HEK293 (cell line): ENCODE results near the gene CRISP2.

ENCODE experiments used
- CTCF ChIA-PET: fragments of 350-600 bp; formaldehyde crosslinking; extraction: SDS; loops from one replicate; lab custom pipeline; 2021; ENCODE audit warnings: antibody characterized with exemption; lab: Yijun Ruan, JAX
- POLR2A ChIA-PET: fragments of 300-600 bp; formaldehyde crosslinking; extraction: SDS; loops from one replicate; lab custom pipeline; 2020; ENCODE audit warnings: antibody characterized with exemption, inconsistent platforms; lab: Yijun Ruan, JAX
- H3K27ac ChIP-seq: fragments of 200-500 bp; sonication (Bioruptor generic); 2 replicates; pipeline ENCODE4 v1.5.1; 2014; ENCODE audit warnings: low read depth, low read length, control low read depth, inconsistent platforms; ENCODE audit errors: extremely low read depth
- H3K36me3 ChIP-seq, 2 experiments: fragments of 200-500 bp in 1 of 2; sonication (Bioruptor generic) in 1 of 2; 1 replicate in 1 of 2; 2 replicates in 1 of 2; pipeline ENCODE4 v1.5.1; 2014 to 2017; ENCODE audit warnings: inconsistent platforms in 2 of 2, low read length in 2 of 2; ENCODE audit not compliant: control insufficient read depth in 2 of 2, insufficient read depth in 1 of 2
- H3K4me1 ChIP-seq: fragments of 200-500 bp; sonication (Bioruptor generic); 2 replicates; pipeline ENCODE4 v1.5.1; 2014; ENCODE audit warnings: mild to moderate bottlenecking, low read length, inconsistent platforms; ENCODE audit not compliant: control insufficient read depth, insufficient read depth
- H3K4me3 ChIP-seq: 2 replicates; pipeline ENCODE4 v1.5.1; 2011; ENCODE audit warnings: low read depth, mild to moderate bottlenecking, control low read depth, low read length, moderate library complexity
- H3K9me3 ChIP-seq: fragments of 200-500 bp; sonication (Bioruptor generic); 2 replicates; pipeline ENCODE4 v1.5.1; 2014; ENCODE audit warnings: low read depth, low read length, inconsistent platforms; ENCODE audit not compliant: control insufficient read depth, insufficient read depth
- EGR2 ChIP-seq: fragments of 450-650 bp; formaldehyde crosslinking; IDR thresholded peaks from 2 replicates; pipeline ENCODE4 v1.5.1; 2016; ENCODE audit warnings: low read depth, missing biosample characterization, missing genetic modification characterization
- HIC1 ChIP-seq: fragments of 450-650 bp; formaldehyde crosslinking; IDR thresholded peaks from 2 replicates; pipeline ENCODE4 v1.5.1; 2016; ENCODE audit warnings: missing biosample characterization, missing genetic modification characterization
- HOXD13 ChIP-seq: sonication (generic); formaldehyde crosslinking; IDR thresholded peaks from 2 replicates; pipeline ENCODE4 v1.8.0; 2022; ENCODE audit warnings: missing genetic modification reagents, borderline replicate concordance
- MZF1 ChIP-seq: fragments of 450-650 bp; formaldehyde crosslinking; IDR thresholded peaks from 2 replicates; pipeline ENCODE4 v1.5.1; 2017; ENCODE audit warnings: missing biosample characterization, missing genetic modification characterization, borderline replicate concordance
- OSR2 ChIP-seq: fragments of 450-650 bp; formaldehyde crosslinking; IDR thresholded peaks from 2 replicates; pipeline ENCODE4 v1.5.1; 2016; ENCODE audit warnings: missing biosample characterization, missing genetic modification characterization
- PRDM4 ChIP-seq: fragments of 450-650 bp; formaldehyde crosslinking; IDR thresholded peaks from 2 replicates; pipeline ENCODE4 v1.5.1; 2017; ENCODE audit warnings: missing biosample characterization, missing genetic modification characterization
- REPIN1 ChIP-seq: fragments of 450-650 bp; formaldehyde crosslinking; IDR thresholded peaks from 2 replicates; pipeline ENCODE4 v1.5.1; 2017; ENCODE audit warnings: missing biosample characterization, missing genetic modification characterization, low read depth
- SCRT2 ChIP-seq: fragments of 450-650 bp; formaldehyde crosslinking; IDR thresholded peaks from 2 replicates; pipeline ENCODE4 v1.5.1; 2016; ENCODE audit warnings: missing biosample characterization, missing genetic modification characterization
- ZBTB21 ChIP-seq: fragments of 450-650 bp; formaldehyde crosslinking; IDR thresholded peaks from 2 replicates; pipeline ENCODE4 v1.5.1; 2017; ENCODE audit warnings: missing biosample characterization, missing genetic modification characterization
- ZFP37 ChIP-seq: fragments of 450-650 bp; formaldehyde crosslinking; IDR thresholded peaks from 2 replicates; pipeline ENCODE4 v1.5.1; 2016; ENCODE audit warnings: missing biosample characterization, missing genetic modification characterization
- ZNF114 ChIP-seq: fragments of 450-650 bp; formaldehyde crosslinking; IDR thresholded peaks from 2 replicates; pipeline ENCODE4 v1.5.0; 2017; ENCODE audit warnings: missing biosample characterization, missing genetic modification characterization
- ZNF121 ChIP-seq: fragments of 450-650 bp; formaldehyde crosslinking; IDR thresholded peaks from 2 replicates; pipeline ENCODE4 v1.5.1; 2016; ENCODE audit warnings: missing biosample characterization, missing genetic modification characterization
- ZNF184 ChIP-seq: fragments of 450-650 bp; IDR thresholded peaks from 2 replicates; pipeline ENCODE4 v1.5.1; 2018; ENCODE audit warnings: missing biosample characterization, mild to moderate bottlenecking, missing genetic modification characterization
- ZNF19 ChIP-seq: fragments of 450-650 bp; formaldehyde crosslinking; IDR thresholded peaks from 2 replicates; pipeline ENCODE4; 2016; ENCODE audit warnings: missing biosample characterization, missing genetic modification characterization, low read depth
- ZNF416 ChIP-seq: fragments of 450-650 bp; formaldehyde crosslinking; IDR thresholded peaks from 2 replicates; pipeline ENCODE4 v1.5.1; 2016; ENCODE audit warnings: missing biosample characterization, missing genetic modification characterization
- ZNF529 ChIP-seq: fragments of 450-650 bp; formaldehyde crosslinking; IDR thresholded peaks from 2 replicates; pipeline ENCODE4 v1.5.1; 2017; ENCODE audit warnings: missing genetic modification characterization, missing biosample characterization; ENCODE audit not compliant: insufficient replicate concordance
- ZNF530 ChIP-seq: fragments of 450-650 bp; formaldehyde crosslinking; IDR thresholded peaks from 2 replicates; pipeline ENCODE4 v1.5.1; 2016; ENCODE audit warnings: low read depth, missing biosample characterization, missing genetic modification characterization
- ZNF629 ChIP-seq: fragments of 450-650 bp; formaldehyde crosslinking; IDR thresholded peaks from 2 replicates; pipeline ENCODE4 v1.5.1; 2017; ENCODE audit warnings: missing biosample characterization, missing genetic modification characterization
- ZNF645 ChIP-seq: fragments of 450-650 bp; formaldehyde crosslinking; IDR thresholded peaks from 2 replicates; pipeline ENCODE4; 2016; ENCODE audit warnings: missing biosample characterization, missing genetic modification characterization
- ZNF654 ChIP-seq: fragments of 450-650 bp; formaldehyde crosslinking; IDR thresholded peaks from 2 replicates; pipeline ENCODE4 v1.5.1; 2016; ENCODE audit warnings: low read depth, missing biosample characterization, missing genetic modification characterization
- ZNF658 ChIP-seq: fragments of 450-650 bp; formaldehyde crosslinking; IDR thresholded peaks from 2 replicates; pipeline ENCODE4; 2016; ENCODE audit warnings: missing biosample characterization, missing genetic modification characterization
- ZNF785 ChIP-seq: fragments of 450-650 bp; formaldehyde crosslinking; IDR thresholded peaks from 2 replicates; pipeline ENCODE4 v1.5.1; 2016; ENCODE audit warnings: missing biosample characterization, missing genetic modification characterization
- ZSCAN5A ChIP-seq: fragments of 450-650 bp; formaldehyde crosslinking; IDR thresholded peaks from 2 replicates; pipeline ENCODE4 v1.5.1; 2016; ENCODE audit warnings: missing biosample characterization, missing genetic modification characterization
- TF ChIP-seq, protein P1 (sequence below): fragments of 450-650 bp; formaldehyde crosslinking; IDR thresholded peaks from 2 replicates; pipeline ENCODE4 v1.5.1; 2016; ENCODE audit warnings: missing biosample characterization, missing genetic modification characterization
- TF ChIP-seq, protein P2 (sequence below): fragments of 450-650 bp; formaldehyde crosslinking; IDR thresholded peaks from 2 replicates; pipeline ENCODE4 v1.5.1; 2017; ENCODE audit warnings: missing biosample characterization, missing genetic modification characterization

CRISP2 gene

GRCh38 chr6:49662892-49663261, 50.5 kb downstream of the CRISP2 start:
- TF ChIP-seq REPIN1 (tag by site-specific recombination) (no peak), ZNF629 (tag by site-specific recombination) (no peak), ZNF785 (tag by site-specific recombination) (no peak), ZNF114 (no peak), ZNF530 (tag by site-specific recombination) (no peak), ZNF184 (no peak), ZNF121 (no peak), ZNF645 (tag by site-specific recombination) (no peak), MZF1 (no peak), HOXD13 (CRISPR knock-in tag) (no peak), EGR2 (tag by site-specific recombination) (no peak)
- TF ChIP-seq, protein P1, sequence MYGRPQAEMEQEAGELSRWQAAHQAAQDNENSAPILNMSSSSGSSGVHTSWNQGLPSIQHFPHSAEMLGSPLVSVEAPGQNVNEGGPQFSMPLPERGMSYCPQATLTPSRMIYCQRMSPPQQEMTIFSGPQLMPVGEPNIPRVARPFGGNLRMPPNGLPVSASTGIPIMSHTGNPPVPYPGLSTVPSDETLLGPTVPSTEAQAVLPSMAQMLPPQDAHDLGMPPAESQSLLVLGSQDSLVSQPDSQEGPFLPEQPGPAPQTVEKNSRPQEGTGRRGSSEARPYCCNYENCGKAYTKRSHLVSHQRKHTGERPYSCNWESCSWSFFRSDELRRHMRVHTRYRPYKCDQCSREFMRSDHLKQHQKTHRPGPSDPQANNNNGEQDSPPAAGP (tag by site-specific recombination): no peak
- TF ChIP-seq, all 188 proteins: peak for 0
- Histone ChIP-seq H3K27ac (no peak overlapping the region), H3K4me3 (no peak overlapping the region), H3K9me3 (no peaks in the 10 kb centered on the region), H3K36me3 (no peaks in the 10 kb centered on the region), H3K4me1 (no peaks in the 10 kb centered on the region)
- CTCF ChIA-PET: no interaction called here
- POLR2A ChIA-PET: no interaction called here

DNA sequence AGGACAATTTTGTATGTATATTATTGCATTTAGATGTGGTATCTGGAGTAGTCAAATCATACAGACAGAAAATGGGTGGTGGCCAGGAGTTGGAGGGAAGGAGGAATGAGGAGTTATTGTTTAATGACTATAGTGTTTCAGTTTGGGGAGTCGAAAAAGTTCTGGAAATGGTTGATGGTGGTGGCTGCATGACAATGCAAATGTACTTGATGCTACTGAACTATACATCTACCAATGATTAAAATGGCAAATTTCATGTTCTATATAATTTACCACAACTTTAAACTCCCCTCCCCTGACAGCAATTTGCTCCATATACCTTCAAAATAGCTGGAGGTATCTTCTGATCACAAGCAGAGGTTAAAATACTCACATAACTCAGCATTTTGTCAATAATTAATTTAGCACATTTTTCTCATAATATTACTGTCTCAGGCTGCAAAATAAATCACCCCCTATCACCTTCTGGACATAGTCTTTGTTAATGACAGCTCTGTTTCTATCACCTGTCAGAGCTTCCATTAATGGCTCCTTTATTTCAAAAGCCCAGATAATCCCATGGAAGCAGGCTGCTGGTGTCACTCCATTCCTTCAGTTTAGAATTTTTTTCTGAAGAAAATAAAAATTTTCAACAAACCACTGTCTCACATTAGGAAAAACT, 51.0 kb downstream of the CRISP2 start:
- no peaks in the 10 kb centered on the region for H3K9me3 ChIP-seq
- POLR2A ChIA-PET: no interaction called here
- H3K36me3 ChIP-seq: no peaks in the 10 kb centered on the region
- CTCF ChIA-PET: no interaction called here
- no peak overlapping the region for H3K27ac ChIP-seq
- no peaks in the 10 kb centered on the region for H3K4me1 ChIP-seq
- H3K4me3 ChIP-seq: no peak overlapping the region
- no peak for TF ChIP-seq OSR2 (tag by site-specific recombination)
- no peak for TF ChIP-seq HIC1 (tag by site-specific recombination)
- TF ChIP-seq ZNF416 (tag by site-specific recombination): no peak
- TF ChIP-seq ZNF19 (tag by site-specific recombination): no peak
- no peak for TF ChIP-seq ZNF658 (tag by site-specific recombination)
- TF ChIP-seq, protein P2, sequence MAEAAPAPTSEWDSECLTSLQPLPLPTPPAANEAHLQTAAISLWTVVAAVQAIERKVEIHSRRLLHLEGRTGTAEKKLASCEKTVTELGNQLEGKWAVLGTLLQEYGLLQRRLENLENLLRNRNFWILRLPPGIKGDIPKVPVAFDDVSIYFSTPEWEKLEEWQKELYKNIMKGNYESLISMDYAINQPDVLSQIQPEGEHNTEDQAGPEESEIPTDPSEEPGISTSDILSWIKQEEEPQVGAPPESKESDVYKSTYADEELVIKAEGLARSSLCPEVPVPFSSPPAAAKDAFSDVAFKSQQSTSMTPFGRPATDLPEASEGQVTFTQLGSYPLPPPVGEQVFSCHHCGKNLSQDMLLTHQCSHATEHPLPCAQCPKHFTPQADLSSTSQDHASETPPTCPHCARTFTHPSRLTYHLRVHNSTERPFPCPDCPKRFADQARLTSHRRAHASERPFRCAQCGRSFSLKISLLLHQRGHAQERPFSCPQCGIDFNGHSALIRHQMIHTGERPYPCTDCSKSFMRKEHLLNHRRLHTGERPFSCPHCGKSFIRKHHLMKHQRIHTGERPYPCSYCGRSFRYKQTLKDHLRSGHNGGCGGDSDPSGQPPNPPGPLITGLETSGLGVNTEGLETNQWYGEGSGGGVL: no peak
- no peak for TF ChIP-seq ZNF529 (tag by site-specific recombination)
- no peak for TF ChIP-seq ZNF654 (tag by site-specific recombination)
- no peak for TF ChIP-seq EGR2 (tag by site-specific recombination)
- no peak for TF ChIP-seq ZFP37 (tag by site-specific recombination)
- TF ChIP-seq ZSCAN5A (tag by site-specific recombination): no peak
- no peak for TF ChIP-seq PRDM4 (tag by site-specific recombination)
- TF ChIP-seq SCRT2 (tag by site-specific recombination): no peak
- no peak for TF ChIP-seq ZBTB21 (tag by site-specific recombination)
